Activated CD8-positive, alpha-beta memory T cell treated with anti-CD3 and anti-CD28 coated beads, Interleukin-2, amount 10 ng/mL, durations not matched to agents 7 days and 5 days (primary cell): ENCODE results near the gene DHX58. TPM values are rescaled to one million over a fixed set of nuclear protein-coding genes. Genes with fewer than 3 reads are reported as not detected.
"Not testable (repeated sequence)": the region's sequence is repeated elsewhere in the genome, so short reads cannot be mapped to it uniquely, and the experiment has no call there.

Experiments used
- ATAC-seq: fragments of 150-1000 bp; cut with Tn5 transposase; one replicate; pipeline ENCODE4 v1.10.0; 2021; ENCODE audit warnings: moderate library complexity
- CTCF ChIA-PET: fragments of 350-600 bp; sonication (Branson Sonifier 250); formaldehyde crosslinking; loops from one replicate; lab custom pipeline; 2021; ENCODE audit warnings: antibody characterized with exemption; lab: Charles Lee
- DNase-seq: peaks from one replicate; pipeline ENCODE4 v3.0.0-alpha.2; 2020
- H3K27ac Mint-ChIP-seq: one replicate; pipeline ENCODE4 v1.8.0; 2021; ENCODE audit warnings: mild to moderate bottlenecking, mixed read lengths
- H3K27me3 Mint-ChIP-seq: one replicate; pipeline ENCODE4 v1.8.0; 2021; ENCODE audit warnings: mixed read lengths
- H3K36me3 Mint-ChIP-seq: one replicate; pipeline ENCODE4 v1.8.0; 2021; ENCODE audit warnings: mild to moderate bottlenecking, mixed read lengths
- H3K4me1 Mint-ChIP-seq: one replicate; pipeline ENCODE4 v1.8.0; 2021; ENCODE audit warnings: mixed read lengths
- H3K4me3 Mint-ChIP-seq: one replicate; pipeline ENCODE4 v1.8.0; 2021; ENCODE audit warnings: mild to moderate bottlenecking, moderate library complexity, mixed read lengths
- H3K9me3 Mint-ChIP-seq: one replicate; pipeline ENCODE4 v1.8.0; 2022; ENCODE audit warnings: low read depth, mixed read lengths
- total RNA-seq, 2 experiments: library from RNA; stranded (reverse); gene quantifications; one replicate each; pipeline ENCODE4 v1.2.3, GENCODE V29; 2021

Gene DHX58
- 100 to 1,000 TPM in 1 of 2 experiments, 10 to 100 TPM in 1; 65.8 to 105 TPM for total RNA-seq

DNA sequence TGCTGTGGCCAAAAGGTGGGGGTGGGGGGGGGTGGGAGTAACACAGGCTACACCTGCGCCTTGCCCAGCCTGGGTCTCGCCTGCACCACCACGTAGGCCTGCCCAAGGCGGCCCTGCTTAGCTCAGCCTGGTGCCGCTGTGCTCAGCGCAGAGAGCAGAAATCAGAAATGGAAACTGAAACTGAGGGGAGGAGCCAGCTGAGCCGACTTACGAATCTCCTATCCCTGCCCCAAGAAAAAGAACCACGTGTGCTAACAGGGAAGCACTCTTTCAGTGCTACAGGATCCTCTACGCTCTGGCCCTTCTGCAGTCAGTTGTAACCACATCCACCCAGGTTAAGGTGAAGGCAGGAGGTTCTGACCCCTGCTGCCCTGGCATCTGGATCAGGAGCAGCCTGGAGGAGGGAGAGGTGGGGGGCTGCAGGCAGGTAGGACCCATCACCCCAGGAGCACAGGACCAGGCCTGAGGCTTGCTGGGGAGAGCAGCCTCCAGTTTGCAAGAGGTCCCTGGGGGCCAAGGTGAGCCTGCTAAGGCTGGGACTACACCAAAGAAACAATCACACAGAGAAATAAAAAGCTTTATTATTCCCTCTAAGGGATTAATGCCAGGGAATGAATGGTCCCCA lies at the start of gene DHX58:
DHX58 (minus strand) TSS at position 163 of the 625 bp plus-strand sequence. CDS start 822 bp downstream, outside the sequence.
- Mint-ChIP-seq H3K9me3 (no peaks in the 10 kb centered on the region), H3K4me1 (peaks cover 56% of the 10 kb centered on the region), H3K4me3 (peak within 1 kb of the TSS; percentile 91), H3K27me3 (no peaks in the 10 kb centered on the region), H3K36me3 (peaks cover 37% of the 10 kb centered on the region), H3K27ac (peak within 1 kb of the TSS; percentile 98)
- peak; percentile 92 for DNase-seq
- peak; percentile 85 for ATAC-seq
- CTCF ChIA-PET: interaction anchor here (0.8 to 16.2 kb wide), 16 partner anchors 9 to 301 kb away, joined by 3 to 117 read pairs (median 6); partner anchors contain the start of genes DNAJC7, KCNH4, NKIRAS2 and P3H4

DNA sequence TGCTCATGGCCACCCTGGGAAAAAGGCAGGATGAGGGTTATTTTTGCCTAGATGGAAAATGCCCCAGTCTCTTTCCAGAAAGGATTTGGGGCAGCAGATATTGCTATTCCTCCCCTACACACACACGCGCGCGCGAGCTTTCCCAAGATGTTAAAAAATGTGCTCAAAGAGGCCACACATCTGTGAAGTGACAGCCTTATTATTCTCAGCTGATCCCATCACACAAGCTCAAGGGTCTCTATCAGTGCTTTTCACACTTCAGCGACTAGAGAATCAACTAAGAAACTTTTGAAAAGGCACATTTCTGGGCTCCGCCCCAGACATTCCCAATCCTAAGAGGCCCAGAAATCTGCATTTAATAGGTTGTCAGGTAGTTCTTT lies 48.0 kb upstream of the DHX58 start:
- no peak for DNase-seq

DNA sequence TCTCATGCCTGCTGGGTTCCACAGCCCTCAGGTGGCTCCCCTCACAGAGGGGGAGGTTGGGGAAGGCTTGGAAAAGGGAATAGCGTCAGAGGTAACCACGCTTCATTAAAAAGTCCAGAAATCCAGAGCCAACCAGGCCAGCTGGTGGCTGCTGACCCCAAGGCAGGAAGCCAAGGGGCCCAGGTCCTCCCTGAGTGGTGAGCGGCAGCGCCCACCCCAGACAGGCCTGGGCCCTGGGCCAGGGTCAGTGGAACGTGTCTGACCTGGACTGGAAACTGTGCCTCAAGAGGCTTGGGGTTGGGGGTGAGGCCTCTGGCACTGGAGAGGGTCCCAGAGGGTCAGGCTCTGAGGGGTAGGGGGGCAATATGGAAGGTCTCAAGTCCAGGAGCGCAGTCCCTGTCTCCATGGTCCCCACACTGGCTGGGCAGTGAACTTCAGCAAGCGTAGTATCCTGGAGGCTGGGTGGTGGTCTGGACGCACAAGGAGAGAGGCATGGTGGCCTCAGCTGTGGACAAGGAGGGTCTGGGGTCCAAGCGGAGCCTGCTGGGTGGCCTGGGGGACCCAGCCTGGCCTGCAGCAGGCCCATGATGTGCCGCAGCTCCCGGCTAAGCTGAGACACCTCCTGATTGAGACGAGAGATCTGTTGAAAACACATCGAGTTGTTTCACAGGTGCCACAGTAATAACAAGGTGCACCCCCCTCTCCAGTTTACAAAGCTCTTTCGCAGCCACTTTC lies 47.4 kb upstream of the DHX58 start:
- CTCF ChIA-PET: no interaction called here
- no peak for DNase-seq
- no peak for ATAC-seq
- Mint-ChIP-seq H3K27ac (no peak overlapping the region), H3K4me3 (no peak overlapping the region), H3K27me3 (no peaks in the 10 kb centered on the region), H3K4me1 (peaks cover 10% of the 10 kb centered on the region), H3K36me3 (no peaks in the 10 kb centered on the region), H3K9me3 (no peaks in the 10 kb centered on the region)

More for the DNA sequence above, 48.0 kb upstream of the DHX58 start:
- no peak for ATAC-seq
- peaks cover 6% of the 10 kb centered on the region for H3K4me1 Mint-ChIP-seq
- no peaks in the 10 kb centered on the region for H3K36me3 Mint-ChIP-seq
- CTCF ChIA-PET: no interaction called here
- H3K27ac Mint-ChIP-seq: no peak overlapping the region
- H3K27me3 Mint-ChIP-seq: no peaks in the 10 kb centered on the region
- no peak overlapping the region for H3K4me3 Mint-ChIP-seq
- H3K9me3 Mint-ChIP-seq: no peaks in the 10 kb centered on the region

DNA sequence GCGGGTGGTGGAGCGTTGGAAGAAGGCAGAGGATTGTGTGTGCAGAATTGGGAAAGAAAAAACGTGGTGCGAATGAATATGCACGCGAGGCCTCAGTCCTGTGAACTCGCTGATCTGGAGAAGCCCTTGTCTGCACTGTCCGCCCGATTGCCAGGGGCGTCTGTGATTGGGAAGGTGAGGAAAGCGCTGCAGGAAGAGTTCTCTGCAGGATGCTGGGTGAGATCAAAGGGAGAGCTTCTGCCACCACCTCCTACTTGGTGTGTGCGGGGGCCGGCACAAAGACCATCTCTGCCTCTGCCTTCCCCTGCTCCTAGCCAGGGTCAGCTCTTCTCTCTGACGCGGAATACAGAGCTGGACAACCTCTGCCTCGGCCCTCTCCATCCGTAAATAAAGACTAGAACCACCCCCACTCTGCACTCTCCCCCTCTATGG lies 43.1 kb upstream of the DHX58 start:
- peak overlapping the region; percentile 85 for H3K4me3 Mint-ChIP-seq
- no peaks in the 10 kb centered on the region for H3K9me3 Mint-ChIP-seq
- CTCF ChIA-PET: interaction anchor here (0.7 to 1.0 kb wide), 3 partner anchors 25 to 138 kb away, joined by 4 read pairs; partner anchors contain the start of genes DNAJC7 and KCNH4
- H3K27ac Mint-ChIP-seq: peak overlapping the region; percentile 77
- peaks cover 4% of the 10 kb centered on the region for H3K36me3 Mint-ChIP-seq
- ATAC-seq: no peak
- no peaks in the 10 kb centered on the region for H3K27me3 Mint-ChIP-seq
- DNase-seq: no peak
- H3K4me1 Mint-ChIP-seq: peaks cover 42% of the 10 kb centered on the region

DNA sequence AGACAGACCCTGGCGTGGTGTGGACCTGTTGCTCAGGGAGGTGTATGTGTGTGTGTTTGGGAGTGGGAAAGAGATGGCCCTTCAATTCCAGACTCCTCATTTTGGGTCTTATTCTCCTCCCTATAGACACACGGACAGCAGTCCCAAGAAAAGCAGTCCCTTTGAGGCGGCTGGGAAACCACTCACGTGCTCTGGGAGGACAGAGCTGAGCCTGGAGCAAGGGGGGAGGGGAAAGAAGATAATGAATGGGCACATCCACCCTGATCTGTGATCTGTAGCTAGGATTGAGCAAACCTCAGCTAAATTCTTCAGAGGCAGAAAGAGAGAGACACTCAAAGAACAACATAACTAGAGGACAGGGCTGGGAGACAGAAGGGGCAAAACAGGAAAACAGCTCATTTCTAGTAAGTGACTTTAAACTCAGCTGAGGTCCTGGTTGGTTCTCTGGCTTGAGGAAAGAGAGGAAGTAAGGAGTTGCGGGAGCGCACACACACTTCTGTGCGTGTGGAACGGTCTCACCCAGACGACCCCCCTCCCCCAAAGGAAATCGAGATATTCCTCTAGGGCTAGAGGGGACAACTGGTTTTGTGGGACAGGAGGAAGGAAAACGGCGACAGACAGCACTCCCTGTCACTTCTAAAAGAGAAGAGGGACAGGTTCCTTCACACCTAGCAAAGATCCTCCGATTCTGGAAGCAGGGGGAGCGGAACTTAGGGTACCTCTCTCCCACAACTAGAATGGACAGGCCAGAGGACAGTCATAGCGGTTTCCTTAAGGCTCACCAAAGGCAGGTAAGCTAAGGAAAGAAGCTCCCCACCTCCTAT lies 41.6 kb upstream of the DHX58 start:
- no peak for DNase-seq
- CTCF ChIA-PET: interaction anchor here (0.8 to 2.1 kb wide), 7 partner anchors 10 to 249 kb away, joined by 3 to 7 read pairs (median 3); partner anchors contain the start of genes KCNH4 and STAT3
- Mint-ChIP-seq H3K4me3 (peak overlapping the region; percentile 85), H3K4me1 (peaks cover 42% of the 10 kb centered on the region), H3K27me3 (no peaks in the 10 kb centered on the region), H3K9me3 (no peaks in the 10 kb centered on the region), H3K36me3 (peaks cover 4% of the 10 kb centered on the region), H3K27ac (peak overlapping the region; percentile 77)
- no peak for ATAC-seq

DNA sequence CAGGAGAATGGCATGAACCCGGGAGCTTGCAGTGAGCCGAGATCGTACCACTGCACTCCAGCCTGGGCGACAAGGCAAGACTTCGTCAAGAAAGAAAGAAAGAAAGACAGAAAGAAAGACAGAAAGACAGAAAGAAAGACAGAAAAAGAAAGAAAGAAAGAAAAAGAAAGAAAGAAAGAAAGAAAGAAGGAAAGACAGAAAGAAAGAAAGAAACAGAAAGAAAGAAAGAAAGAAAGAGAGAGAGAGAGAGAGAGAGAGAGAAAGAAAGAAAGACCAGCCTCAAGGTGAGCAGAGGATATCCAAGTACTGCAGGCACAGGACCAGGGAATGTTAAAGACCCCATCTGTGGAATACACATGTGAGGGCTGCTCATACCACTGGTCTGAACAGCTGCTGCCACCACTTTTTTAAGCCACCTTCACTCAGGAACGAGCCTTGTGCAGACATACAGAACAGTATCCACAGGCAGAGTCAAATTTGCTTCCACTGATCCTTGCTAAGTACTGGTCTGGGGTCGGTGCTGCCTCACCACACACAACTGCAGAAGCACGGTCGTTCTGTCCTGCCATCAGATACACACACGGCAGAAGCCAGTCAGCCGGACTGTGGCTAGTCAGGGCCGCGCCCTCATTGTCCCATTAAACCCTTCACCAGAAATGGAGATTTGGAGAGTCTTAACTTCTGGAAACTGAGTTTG lies 34.5 kb upstream of the DHX58 start:
- ATAC-seq (no peak), DNase-seq (no peak)
- no peaks in the 10 kb centered on the region for H3K27me3 Mint-ChIP-seq
- no peak overlapping the region for H3K4me3 Mint-ChIP-seq
- peaks cover 29% of the 10 kb centered on the region for H3K4me1 Mint-ChIP-seq
- peak overlapping the region; percentile 8 for H3K27ac Mint-ChIP-seq
- H3K36me3 Mint-ChIP-seq: peaks cover 21% of the 10 kb centered on the region
- CTCF ChIA-PET: interaction anchor here (0.6 kb wide), 1 partner anchor 276 kb away, joined by 3 read pairs; no protein-coding TSS in a partner anchor
- no peaks in the 10 kb centered on the region for H3K9me3 Mint-ChIP-seq

DNA sequence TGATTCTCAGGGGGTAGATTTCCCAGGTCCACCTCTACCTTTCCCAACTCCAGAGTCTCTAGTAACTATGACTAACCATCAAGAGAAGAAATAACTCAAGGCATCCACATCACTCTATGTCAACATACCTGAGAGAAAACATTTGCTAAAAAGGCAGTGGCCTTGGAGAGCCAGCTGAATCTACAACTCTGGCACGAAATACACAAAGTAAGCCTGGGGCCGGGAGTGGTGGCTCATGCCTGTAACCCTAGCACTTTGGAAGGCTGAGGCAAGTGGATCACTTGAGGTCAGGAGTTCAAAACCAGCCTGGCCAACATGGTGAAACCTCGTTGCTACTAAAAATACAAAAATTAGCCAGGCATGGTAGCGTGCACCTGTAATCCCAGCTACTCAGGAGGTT lies 30.6 kb upstream of the DHX58 start:
- Mint-ChIP-seq H3K36me3 (peaks cover 23% of the 10 kb centered on the region), H3K4me1 (peaks cover 18% of the 10 kb centered on the region)
- not testable (repeated sequence) for H3K4me3 Mint-ChIP-seq, H3K27ac Mint-ChIP-seq, H3K9me3 Mint-ChIP-seq, DNase-seq, ATAC-seq, H3K27me3 Mint-ChIP-seq
- CTCF ChIA-PET: interaction anchor here (1.5 kb wide), 1 partner anchor 75 kb away, joined by 3 read pairs; no protein-coding TSS in a partner anchor

DNA sequence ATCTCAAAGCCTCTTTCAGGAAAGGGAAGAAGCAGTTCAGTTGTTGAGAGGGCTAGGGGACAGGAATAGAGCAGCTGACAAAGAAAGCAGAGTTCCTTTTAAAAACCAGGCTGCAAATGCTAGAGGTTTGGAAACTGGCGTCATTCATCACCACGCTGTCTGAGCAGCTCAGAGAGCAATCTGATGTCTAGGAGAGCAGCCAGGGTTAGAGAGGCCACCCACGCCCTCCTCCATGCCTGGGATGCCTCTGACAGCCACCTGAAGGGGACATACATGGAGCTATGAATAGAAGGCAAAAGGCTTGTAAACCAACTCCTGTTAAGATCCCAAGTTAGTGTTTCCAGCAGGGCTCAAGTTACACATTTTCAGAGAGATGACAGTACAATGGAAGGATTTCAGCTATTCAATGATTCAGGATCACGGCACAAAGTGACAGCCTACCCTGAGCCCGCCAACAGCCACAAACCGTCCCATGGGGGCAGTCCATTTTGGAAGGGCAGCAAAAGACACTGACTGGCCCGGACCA lies 29.9 kb upstream of the DHX58 start:
- Mint-ChIP-seq H3K36me3 (peaks cover 22% of the 10 kb centered on the region), H3K4me1 (peaks cover 16% of the 10 kb centered on the region), H3K27ac (no peak overlapping the region), H3K9me3 (no peaks in the 10 kb centered on the region), H3K27me3 (no peaks in the 10 kb centered on the region), H3K4me3 (no peak overlapping the region)
- CTCF ChIA-PET: no interaction called here
- ATAC-seq (no peak), DNase-seq (no peak)

DNA sequence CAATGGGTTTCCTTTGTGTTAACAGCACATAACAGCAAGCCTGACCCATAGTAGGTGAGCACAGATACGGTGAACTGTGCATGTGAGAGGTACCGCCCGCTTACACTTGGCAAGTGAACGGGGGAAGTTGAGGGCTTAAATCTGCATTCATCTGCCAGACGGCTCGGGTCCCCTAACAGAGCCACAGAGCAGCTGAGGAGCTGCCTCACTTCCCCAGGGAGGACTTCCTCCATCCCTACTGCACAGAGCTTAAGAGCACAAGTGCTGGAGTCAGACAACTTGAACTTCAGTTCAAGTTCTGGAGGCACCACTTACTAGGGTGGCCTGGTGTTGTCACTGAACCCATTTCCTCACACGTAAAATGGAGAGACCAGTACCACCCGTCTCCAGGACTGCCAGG lies 28.9 kb upstream of the DHX58 start:
- ATAC-seq: no peak
- DNase-seq: no peak
- peaks cover 19% of the 10 kb centered on the region for H3K36me3 Mint-ChIP-seq
- no peak overlapping the region for H3K27ac Mint-ChIP-seq
- no peak overlapping the region for H3K4me3 Mint-ChIP-seq
- no peaks in the 10 kb centered on the region for H3K27me3 Mint-ChIP-seq
- H3K9me3 Mint-ChIP-seq: no peaks in the 10 kb centered on the region
- CTCF ChIA-PET: interaction anchor here (1.5 kb wide), 1 partner anchor 116 kb away, joined by 3 read pairs; no protein-coding TSS in a partner anchor
- peaks cover 19% of the 10 kb centered on the region for H3K4me1 Mint-ChIP-seq

DNA sequence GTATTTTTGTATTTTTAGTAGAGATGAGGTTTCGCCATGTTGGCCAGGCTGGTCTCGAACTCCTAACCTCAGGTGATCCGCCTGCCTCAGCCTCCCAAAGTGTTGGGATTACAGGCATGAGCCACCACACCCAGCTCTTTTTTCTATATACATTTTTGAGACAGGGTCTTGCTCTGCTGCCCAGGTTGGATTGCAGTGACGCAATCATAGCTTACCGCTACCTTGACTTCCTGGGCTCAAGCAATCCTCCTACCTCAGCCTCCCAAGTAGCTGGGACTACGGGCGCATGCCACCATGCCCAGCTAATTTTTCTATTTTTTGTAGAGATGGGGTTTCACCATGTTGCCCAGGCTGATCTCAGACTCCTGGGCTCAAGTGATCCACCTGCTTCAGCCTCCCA lies 28.2 kb upstream of the DHX58 start:
- peaks cover 22% of the 10 kb centered on the region for H3K36me3 Mint-ChIP-seq
- H3K4me3 Mint-ChIP-seq, H3K27me3 Mint-ChIP-seq, ATAC-seq, DNase-seq, H3K27ac Mint-ChIP-seq, H3K9me3 Mint-ChIP-seq: not testable (repeated sequence)
- H3K4me1 Mint-ChIP-seq: peaks cover 25% of the 10 kb centered on the region
- CTCF ChIA-PET: interaction anchor here (1.5 to 2.2 kb wide), 2 partner anchors 12 to 115 kb away, joined by 3 to 7 read pairs; no protein-coding TSS in a partner anchor

DNA sequence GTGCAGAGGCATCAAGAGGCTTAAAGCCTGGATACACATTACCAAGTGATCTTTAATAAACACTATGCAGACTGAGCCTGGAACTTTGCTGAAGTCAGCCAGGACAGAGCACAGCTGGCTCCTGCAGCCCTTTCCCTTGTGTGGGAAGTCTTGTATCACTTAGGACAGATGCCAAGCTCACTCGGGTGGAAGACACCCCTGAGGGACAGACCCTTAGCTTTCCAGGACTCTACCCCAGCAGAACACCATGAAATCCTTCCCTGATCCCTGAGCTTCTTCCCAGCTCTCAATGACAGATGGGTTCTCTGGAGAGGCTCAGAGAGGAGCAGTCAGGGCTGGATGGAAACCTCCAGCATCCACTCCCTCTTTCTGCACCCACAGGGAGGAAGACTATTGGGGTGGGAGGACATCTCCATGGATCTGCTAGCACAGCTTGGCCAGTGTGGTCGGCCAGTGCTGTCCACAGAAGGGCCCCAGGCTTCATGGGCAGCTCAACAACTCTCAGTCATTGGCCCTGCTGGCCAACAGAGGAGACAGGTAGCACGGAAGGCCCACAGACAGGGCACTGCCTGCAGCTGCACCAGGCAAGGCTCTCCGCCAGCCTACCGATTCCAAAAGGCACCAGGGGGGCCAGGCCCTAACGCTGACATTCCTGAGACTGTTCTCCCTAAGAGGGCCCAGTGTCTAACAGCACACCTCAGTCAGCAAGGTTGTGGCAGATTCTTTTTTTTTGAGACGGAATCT lies 26.4 kb upstream of the DHX58 start:
- Mint-ChIP-seq H3K36me3 (peaks cover 23% of the 10 kb centered on the region), H3K27me3 (no peaks in the 10 kb centered on the region), H3K4me3 (no peak overlapping the region), H3K4me1 (peaks cover 36% of the 10 kb centered on the region), H3K9me3 (no peaks in the 10 kb centered on the region), H3K27ac (no peak overlapping the region)
- DNase-seq: no peak
- CTCF ChIA-PET: interaction anchor here (0.8 to 2.3 kb wide), 4 partner anchors 14 to 174 kb away, joined by 3 to 11 read pairs (median 6); partner anchors contain the start of gene NKIRAS2
- ATAC-seq: no peak
